Measurements from ENCODE around the gene AP2S1.

Gene AP2S1

GRCh38 chr19:46856062-46857022 lies 5.7 kb upstream of the AP2S1 start (continued):
- TF ChIP-seq ZNF311 (tag by site-specific recombination; IDR thresholded peaks at IDR 0.05; ENCODE audit: borderline replicate concordance) (no peak), SCRT2 (tag by site-specific recombination; IDR thresholded peaks at IDR 0.05) (peak; percentile 70), ZNF530 (tag by site-specific recombination; IDR thresholded peaks at IDR 0.05; ENCODE audit: low read depth) (no peak), KLF8 (tag by site-specific recombination; IDR thresholded peaks at IDR 0.05) (0 out of 2 replicates have a peak, but pooled peaks have one; percentile 38), ZNF704 (tag by site-specific recombination; IDR thresholded peaks at IDR 0.05) (no peak), PATZ1 (tag by site-specific recombination; IDR thresholded peaks at IDR 0.05) (peak; percentile 78), ZNF433 (tag by site-specific recombination; IDR thresholded peaks at IDR 0.05; ENCODE audit: low read depth) (no peak), TCF7L2 (IDR thresholded peaks at IDR 0.05; ENCODE audit: borderline replicate concordance, low read depth, low read length) (no peak), ZNF19 (tag by site-specific recombination; IDR thresholded peaks at IDR 0.05; ENCODE audit: low read depth) (no peak), ZIC2 (tag by site-specific recombination; IDR thresholded peaks at IDR 0.05) (0 out of 2 replicates have a peak, but pooled peaks have one; percentile 15), MEIS1 (CRISPR knock-in tag; IDR thresholded peaks at IDR 0.05; ENCODE audit: borderline replicate concordance) (no peak), ZNF629 (tag by site-specific recombination; IDR thresholded peaks at IDR 0.05) (peak; percentile 15; the same call in 1 of the 2 replicates), ZNF645 (tag by site-specific recombination; IDR thresholded peaks at IDR 0.05) (no peak), GLI4 (tag by site-specific recombination; IDR thresholded peaks at IDR 0.05) (no peak), ZBTB44 (tag by site-specific recombination; IDR thresholded peaks at IDR 0.05) (peak; percentile 50; the same call in 1 of the 2 replicates), ZNF132 (tag by site-specific recombination; IDR thresholded peaks at IDR 0.05; ENCODE audit: borderline replicate concordance) (no peak), ZNF660 (tag by site-specific recombination; IDR thresholded peaks at IDR 0.05) (peak; percentile 75; the same call in 1 of the 2 replicates), EGR2 (tag by site-specific recombination; IDR thresholded peaks at IDR 0.05; ENCODE audit: low read depth) (peak; percentile 47; the same call in 1 of the 2 replicates), ZNF416 (tag by site-specific recombination; IDR thresholded peaks at IDR 0.05) (no peak), ZSCAN5A (tag by site-specific recombination; IDR thresholded peaks at IDR 0.05) (no peak), ZNF366 (tag by site-specific recombination; conservative IDR thresholded peaks at IDR 0.05) (peak; percentile 62), ZBTB48 (tag by site-specific recombination; IDR thresholded peaks at IDR 0.05) (0 out of 2 replicates have a peak, but pooled peaks have one; percentile 9), ZNF324 (tag by site-specific recombination; IDR thresholded peaks at IDR 0.05) (no peak), AEBP2 (tag by site-specific recombination; IDR thresholded peaks at IDR 0.05; ENCODE audit: borderline replicate concordance) (no peak), ZNF266 (tag by site-specific recombination; IDR thresholded peaks at IDR 0.05; ENCODE audit: low read depth) (no peak), ZBTB20 (tag by site-specific recombination; IDR thresholded peaks at IDR 0.05) (peak; percentile 55; the same call in 1 of the 2 replicates), SP3 (tag by site-specific recombination; IDR thresholded peaks at IDR 0.05) (peak; percentile 30; the same call in 1 of the 2 replicates), OVOL3 (tag by site-specific recombination; IDR thresholded peaks at IDR 0.05) (no peak), ZSCAN30 (tag by site-specific recombination; IDR thresholded peaks at IDR 0.05) (0 out of 2 replicates have a peak, but pooled peaks have one; percentile 71), ZNF423 (tag by site-specific recombination; IDR thresholded peaks at IDR 0.05) (no peak)

Measured in HEK293 (cell line).